Esophagus muscularis mucosa (tissue), 4 donors: ENCODE measurements around the gene DPPA4. TPM values are rescaled to one million over a fixed set of nuclear protein-coding genes. Genes with fewer than 3 reads are reported as not detected.

Source experiments
- DNase-seq: peaks from one replicate; pipeline ENCODE4 v3.0.0-alpha.2; 2017; ENCODE audit errors: extremely low spot score
- H3K27ac ChIP-seq, 4 donors: fragments of 200-600 bp; sonication (generic); replicated peaks in 1 of 4; 1 replicate in 3 of 4; 2 replicates in 1 of 4; pipeline ENCODE4 v1.5.1; 2016 to 2019; ENCODE audit warnings: mild to moderate bottlenecking in 1 of 4
- H3K27me3 ChIP-seq, 4 donors: fragments of 200-600 bp; sonication (generic); one replicate each; pipeline versions ENCODE4 v1.5.1 to v1.6.0; 2016 to 2019
- H3K36me3 ChIP-seq, 4 donors: fragments of 200-600 bp; sonication (generic); one replicate each; pipeline ENCODE4 v1.5.1; 2016 to 2019
- H3K4me1 ChIP-seq, 4 donors: fragments of 200-600 bp; sonication (generic); one replicate each; pipeline ENCODE4 v1.5.1; 2016 to 2019
- H3K4me3 ChIP-seq, 4 donors: fragments of 200-600 bp; sonication (generic); 1 replicate in 2 of 4; 2 replicates in 2 of 4; pipeline ENCODE4 v1.5.1; 2016 to 2019; ENCODE audit warnings: mild to moderate bottlenecking in 4 of 4, moderate library complexity in 1 of 4
- H3K9me3 ChIP-seq, 4 donors: fragments of 200-600 bp; sonication (generic); 1 replicate in 3 of 4; 2 replicates in 1 of 4; pipeline ENCODE4 v1.5.1; 2016 to 2019
- CTCF ChIP-seq, 3 experiments: fragments of 200-600 bp in 2 of 3; fragments of 450-650 bp in 1 of 3; sonication (generic) in 2 of 3; IDR thresholded peaks; one replicate each; pipeline ENCODE4 v1.5.1; 2017 to 2019; ENCODE audit warnings: antibody characterized with exemption in 3 of 3, mild to moderate bottlenecking in 2 of 3, moderate library complexity in 1 of 3
- EP300 ChIP-seq: sonication (generic); formaldehyde crosslinking; IDR thresholded peaks from one replicate; pipeline ENCODE4 v1.6.1; 2017; ENCODE audit warnings: antibody characterized with exemption
- POLR2A ChIP-seq: fragments of 450-650 bp; IDR thresholded peaks from one replicate; pipeline ENCODE4 v1.6.1; 2017; ENCODE audit warnings: antibody characterized with exemption, moderate library complexity, mild to moderate bottlenecking, low read depth
- POLR2AphosphoS5 ChIP-seq, 2 donors: sonication (generic); formaldehyde crosslinking; IDR thresholded peaks; one replicate each; pipeline ENCODE4 v1.6.1; 2017; ENCODE audit warnings: antibody characterized with exemption in 2 of 2
- WGBS: methylation state at CpG from one replicate; pipeline ENCODE4 v1.1.5; 2018; 5-methylcytosine and 5-hydroxymethylcytosine counted together
- intact Hi-C: fragments of 100-400 bp; cut with DNase I; formaldehyde crosslinking; loops from one replicate; pipeline ENCODE4 v1.15.1; 2023
- total RNA-seq, 4 donors: library from RNA; depleted of rRNA; stranded (reverse); fragments of >200 nt; gene quantifications; one replicate each; pipeline versions ENCODE4 v1.1.0 to v1.2.1, GENCODE V29; 2016

The DPPA4 gene
- total RNA-seq, 4 donors from 2014 or later: not detected

- Histone ChIP-seq H3K4me1 (peaks cover 0 to 12% (median 9%) of the 10 kb centered on the region in 4 donors), H3K9me3 (no peaks in the 10 kb centered on the region), H3K27ac (no peak overlapping the region), H3K4me3 (no peak overlapping the region), H3K36me3 (no peaks in the 10 kb centered on the region), H3K27me3 (peaks cover 0 to 3% (median 0%) of the 10 kb centered on the region in 4 donors)
- intact Hi-C loops: no loop called here
- DNase-seq: no peak
- 67% methylated on average over 5 of the region's 5 CpGs for WGBS
- TF ChIP-seq POLR2A: no peak
- TF ChIP-seq CTCF (IDR thresholded peaks at IDR 0.05): no peak
- no peak for TF ChIP-seq EP300
- no peak for TF ChIP-seq POLR2AphosphoS5 (IDR thresholded peaks at IDR 0.05)
Measured at GRCh38 chr3:109339714-109340648, 2.6 kb upstream of the DPPA4 start.

- intact Hi-C loops: no loop called here
- TF ChIP-seq EP300 (no peak), CTCF (IDR thresholded peaks at IDR 0.05) (no peak), POLR2A (no peak), POLR2AphosphoS5 (IDR thresholded peaks at IDR 0.05) (no peak)
- no peak for DNase-seq
- H3K4me1 ChIP-seq: peaks cover 0 to 12% (median 9%) of the 10 kb centered on the region in 4 donors
- H3K9me3 ChIP-seq: no peaks in the 10 kb centered on the region
- H3K4me3 ChIP-seq: no peak overlapping the region
- H3K27ac ChIP-seq: no peak overlapping the region
- 69% methylated on average over 3 of the region's 3 CpGs for WGBS
- H3K27me3 ChIP-seq: peaks cover 0 to 3% (median 0%) of the 10 kb centered on the region in 4 donors
- H3K36me3 ChIP-seq: no peaks in the 10 kb centered on the region
Measured at GRCh38 chr3:109339197-109339596, 1.9 kb upstream of the DPPA4 start.

GRCh38 chr3:109338322-109338721 lies 976 bp upstream of the DPPA4 start:
- Histone ChIP-seq H3K9me3 (no peaks in the 10 kb centered on the region), H3K27me3 (peaks cover 0 to 3% (median 0%) of the 10 kb centered on the region in 4 donors), H3K36me3 (no peaks in the 10 kb centered on the region), H3K4me3 (no peak overlapping the region), H3K4me1 (peaks cover 0 to 12% (median 9%) of the 10 kb centered on the region in 4 donors), H3K27ac (no peak overlapping the region)
- intact Hi-C loops: no loop called here
- no peak for DNase-seq
- WGBS: 52% methylated on average over 4 of the region's 4 CpGs
- TF ChIP-seq POLR2AphosphoS5 (IDR thresholded peaks at IDR 0.05) (no peak), POLR2A (no peak), CTCF (IDR thresholded peaks at IDR 0.05) (no peak), EP300 (no peak)

- TF ChIP-seq CTCF (IDR thresholded peaks at IDR 0.05) (no peak), POLR2AphosphoS5 (IDR thresholded peaks at IDR 0.05) (no peak), EP300 (no peak), POLR2A (no peak)
- Histone ChIP-seq H3K36me3 (no peaks in the 10 kb centered on the region), H3K4me3 (peak overlapping the region; percentile 30 to 47 (median 39)), H3K27ac (no peak overlapping the region), H3K9me3 (no peaks in the 10 kb centered on the region), H3K27me3 (peaks cover 0 to 3% (median 0%) of the 10 kb centered on the region in 4 donors), H3K4me1 (peaks cover 0 to 12% (median 9%) of the 10 kb centered on the region in 4 donors)
- no peak for DNase-seq
- 14% methylated on average over 15 of the region's 17 CpGs for WGBS
- intact Hi-C loops: no loop called here
Measured at GRCh38 chr3:109336291-109336861, 970 bp downstream of the DPPA4 start.
